H1 (cell line): Measurements from ENCODE around the gene MYOM1. TPM values are rescaled to one million over a fixed set of nuclear protein-coding genes. Genes with fewer than 3 reads are reported as not detected.

ENCODE experiments used
- ATF2 ChIP-seq: IDR thresholded peaks from 2 replicates; pipeline ENCODE4 v1.6.1; 2012; ENCODE audit warnings: low read length, inconsistent platforms
- BRCA1 ChIP-seq: IDR thresholded peaks from 2 replicates; pipeline ENCODE4 v1.6.1; 2012; ENCODE audit warnings: low read depth, low read length, improper control_type of control experiment
- CBX8 ChIP-seq: fragments of 300-800, 300-1000 bp; sonication (generic); IDR thresholded peaks from 2 replicates; pipeline ENCODE4 v1.7.1; 2016; ENCODE audit warnings: low read depth, low read length, borderline replicate concordance
- SP1 ChIP-seq: IDR thresholded peaks from 2 replicates; pipeline ENCODE4 v1.6.1; 2011; ENCODE audit warnings: low read depth, low read length
- polyA plus RNA-seq, 7 experiments: library from polyadenylated mRNA; depleted of rRNA in 3 of 7; stranded (reverse) in 5 of 7; unstranded in 2 of 7; fragments of >200 nt in 5 of 7; fragments of 200-250 nt in 2 of 7; gene quantifications; 1 replicate in 5 of 7; 2 replicates in 1 of 7; 4 replicates in 1 of 7; pipeline versions ENCODE4 v1.2.1 to v1.2.3, GENCODE V29; 2011 to 2013; ENCODE audit warnings: missing spikeins in 2 of 7, mixed read lengths in 2 of 7
- total RNA-seq: library from RNA; stranded (reverse); fragmentation: NEBNext Ultra II Directional; extraction: Animal tissue kit (Norgen Biotek cat#: 25700); gene quantifications from 2 replicates; pipeline ENCODE4 v1.2.1, GENCODE V29; 2021

MYOM1 gene
- total and polyA plus RNA-seq, 2 of the 8 experiments (the other 6 are each of a cell fraction or from before 2014, with no cell fraction given): 0.06 to 0.32 TPM

DNA sequence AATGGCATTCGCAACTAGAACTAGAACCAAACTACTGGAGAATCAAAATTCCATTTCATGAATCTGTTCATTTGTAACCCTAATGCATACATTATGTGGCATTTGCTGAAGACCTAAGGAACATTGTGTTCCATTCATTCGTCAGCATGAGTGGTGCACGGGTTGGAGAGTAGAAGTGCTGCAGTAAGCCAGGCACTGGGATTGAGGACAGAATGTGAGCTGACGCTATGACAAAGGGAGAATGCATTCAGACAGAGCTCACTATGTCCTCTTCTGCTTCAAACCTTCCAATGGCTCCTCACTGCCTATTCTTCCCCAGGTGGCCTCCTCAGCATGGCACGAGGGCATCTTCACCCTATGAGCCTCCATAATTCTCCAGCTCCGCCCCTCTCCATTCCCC, 6.3 kb upstream of the MYOM1 start (continued):
- TF ChIP-seq ATF2 (no peak), BRCA1 (no peak), CBX8 (no peak), SP1 (no peak)
